ENCODE data around the gene S1PR5.

The S1PR5 gene

DNA sequence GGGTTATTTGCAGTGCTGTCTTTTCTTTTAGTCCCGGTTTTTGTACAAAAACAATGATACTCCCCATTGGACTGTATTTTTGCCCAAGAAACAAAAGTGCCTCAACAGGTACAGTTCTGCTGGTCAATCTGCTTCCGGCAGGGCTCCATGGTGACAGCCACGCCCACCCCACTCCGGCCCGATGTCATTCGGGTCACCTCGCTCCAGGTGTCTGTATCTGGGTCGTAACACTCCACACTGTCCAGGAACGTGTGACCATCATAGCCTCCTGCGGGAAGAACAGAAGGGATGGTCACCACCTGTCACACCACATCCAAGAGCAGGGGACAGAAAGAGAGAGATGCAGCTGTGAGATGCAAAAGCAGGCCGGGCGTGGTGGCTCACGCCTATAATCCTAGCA is 30.7 kb downstream of the S1PR5 start:
- no peak for DNase-seq
- in situ Hi-C loops (cut with MboI; ENCODE audit: low pct_unique_long_range_greater_than_20kb, low sequenced_read_pairs): no loop called here

GRCh38 chr19:10478903-10479384 is 38.3 kb downstream of the S1PR5 start:
- in situ Hi-C loops (cut with MboI; ENCODE audit: low pct_unique_long_range_greater_than_20kb, low sequenced_read_pairs): no loop called here

DNA sequence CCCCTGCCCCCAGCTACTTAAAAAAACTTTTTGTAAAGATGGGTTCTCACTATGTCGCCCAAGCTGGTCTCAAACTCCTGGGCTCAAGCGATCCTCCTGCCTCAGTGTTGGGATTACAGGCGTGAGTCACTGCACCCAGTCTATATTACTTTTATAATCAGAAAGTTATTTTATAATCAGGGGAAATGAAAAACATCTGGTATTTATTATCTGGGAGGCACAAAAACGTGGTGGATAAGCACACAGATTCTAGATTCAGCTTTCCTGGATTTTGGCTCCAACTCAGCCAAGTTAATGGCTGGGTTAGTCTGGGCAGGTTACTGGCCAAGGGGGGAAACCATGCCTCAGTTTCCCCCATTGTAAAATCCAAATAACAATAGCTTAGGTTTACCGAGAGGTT is 38.8 kb downstream of the S1PR5 start:
- in situ Hi-C loops (cut with MboI; ENCODE audit: low pct_unique_long_range_greater_than_20kb, low sequenced_read_pairs): no loop called here
- DNase-seq: no peak

More at GRCh38 chr19:10478903-10479384, 38.3 kb downstream of the S1PR5 start:
- DNase-seq: peak; percentile 42

GRCh38 chr19:10474962-10475451 is 42.2 kb downstream of the S1PR5 start:
- in situ Hi-C loops (cut with MboI; ENCODE audit: low pct_unique_long_range_greater_than_20kb, low sequenced_read_pairs): no loop called here
- peak; percentile 30 for DNase-seq

GRCh38 chr19:10473192-10473591 is 44.1 kb downstream of the S1PR5 start:
- in situ Hi-C loops (cut with MboI; ENCODE audit: low pct_unique_long_range_greater_than_20kb, low sequenced_read_pairs): no loop called here
- no peak for DNase-seq

DNA sequence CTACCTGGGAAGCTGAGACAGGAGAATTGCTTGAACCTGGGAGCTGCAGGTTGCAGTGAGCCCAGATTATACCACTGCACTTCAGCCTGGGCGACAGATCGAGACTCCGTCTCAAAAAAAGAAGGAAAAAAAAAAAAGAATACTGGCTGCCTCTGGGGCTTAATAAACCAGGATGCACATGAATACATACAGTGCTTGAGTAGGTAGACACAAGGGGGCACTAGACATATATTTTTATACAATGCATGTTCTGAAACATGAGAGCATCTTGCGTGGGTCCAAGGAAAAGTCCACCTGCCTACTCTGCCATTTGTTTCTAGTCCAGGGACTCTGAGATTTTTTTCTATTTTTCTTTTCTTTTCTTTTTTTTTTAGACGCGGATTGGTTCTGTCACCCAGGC is 45.3 kb downstream of the S1PR5 start:
- in situ Hi-C loops (cut with MboI; ENCODE audit: low pct_unique_long_range_greater_than_20kb, low sequenced_read_pairs): no loop called here
- DNase-seq: peak; percentile 50

- no peak for DNase-seq
- in situ Hi-C loops (cut with MboI; ENCODE audit: low pct_unique_long_range_greater_than_20kb, low sequenced_read_pairs): no loop called here
These were observed 49.1 kb downstream of the S1PR5 start for GRCh38 chr19:10468133-10468532.

DNA sequence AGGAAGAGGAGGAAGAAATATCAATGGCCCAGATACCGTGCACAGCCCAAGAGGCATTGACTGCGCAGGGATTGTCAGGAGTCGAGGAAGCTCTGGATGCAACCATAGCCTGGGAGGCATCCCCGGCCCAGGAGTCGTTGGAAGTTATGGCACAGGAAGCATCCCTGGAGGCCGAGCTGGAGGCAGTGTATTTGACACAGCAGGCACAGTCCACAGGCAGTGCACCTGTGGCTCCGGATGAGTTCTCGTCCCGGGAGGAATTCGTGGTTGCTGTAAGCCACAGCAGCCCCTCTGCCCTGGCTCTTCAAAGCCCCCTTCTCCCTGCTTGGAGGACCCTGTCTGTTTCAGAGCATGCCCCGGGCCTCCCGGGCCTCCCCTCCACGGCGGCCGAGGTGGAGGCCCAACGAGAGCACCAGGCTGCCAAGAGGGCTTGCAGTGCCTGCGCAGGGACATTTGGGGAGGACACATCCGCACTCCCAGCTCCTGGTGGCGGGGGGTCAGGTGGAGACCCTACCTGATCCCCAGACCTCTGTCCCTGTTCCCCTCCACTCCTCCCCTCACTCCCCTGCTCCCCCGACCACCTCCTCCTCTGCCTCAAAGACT is 50.0 kb downstream of the S1PR5 start:
- in situ Hi-C loops (cut with MboI; ENCODE audit: low pct_unique_long_range_greater_than_20kb, low sequenced_read_pairs): no loop called here
- DNase-seq: no peak

DNA sequence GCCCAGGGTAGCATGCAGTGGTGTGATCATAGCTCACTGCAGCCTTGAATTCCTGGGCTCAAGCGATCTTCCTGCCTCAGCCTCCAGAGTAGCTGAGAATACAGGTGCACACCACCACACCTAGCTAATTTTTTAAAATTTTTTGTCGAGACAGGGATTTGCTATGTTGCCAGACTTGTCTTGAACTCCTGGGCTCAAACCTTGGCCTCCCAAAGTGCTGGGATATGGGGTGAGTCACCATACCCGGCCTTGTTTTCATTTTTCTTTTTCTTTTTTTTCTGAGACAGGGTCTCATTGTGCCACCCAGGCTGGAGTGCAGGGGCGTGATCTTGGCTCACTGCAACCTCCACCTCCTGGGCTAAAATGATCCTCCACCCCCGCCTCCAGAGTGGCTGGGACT is 52.8 kb downstream of the S1PR5 start:
- in situ Hi-C loops (cut with MboI; ENCODE audit: low pct_unique_long_range_greater_than_20kb, low sequenced_read_pairs): no loop called here
- no peak for DNase-seq
